ENCODE measurements around the gene RBMS3. TPM values are rescaled to one million over a fixed set of nuclear protein-coding genes. Genes with fewer than 3 reads are reported as not detected.

Gene RBMS3
- total RNA-seq, 1 experiment from 2014 or later: 0.42 TPM

- BruUV-seq (replicated peaks): no TSS peak
- no peak overlapping the region for H3K9ac ChIP-seq (ENCODE audit: low read length)
- no peak for TF ChIP-seq RAD21 (IDR thresholded peaks at IDR 0.05; ENCODE audit: low read depth)
- TF ChIP-seq EZH2phosphoT487 (IDR thresholded peaks at IDR 0.05; ENCODE audit: borderline replicate concordance): no peak
- no peak for TF ChIP-seq CBX3 (IDR thresholded peaks at IDR 0.05; ENCODE audit: low read depth)
- no peak for TF ChIP-seq SRF (IDR thresholded peaks at IDR 0.05; ENCODE audit: low read depth)
- TF ChIP-seq, protein P1, sequence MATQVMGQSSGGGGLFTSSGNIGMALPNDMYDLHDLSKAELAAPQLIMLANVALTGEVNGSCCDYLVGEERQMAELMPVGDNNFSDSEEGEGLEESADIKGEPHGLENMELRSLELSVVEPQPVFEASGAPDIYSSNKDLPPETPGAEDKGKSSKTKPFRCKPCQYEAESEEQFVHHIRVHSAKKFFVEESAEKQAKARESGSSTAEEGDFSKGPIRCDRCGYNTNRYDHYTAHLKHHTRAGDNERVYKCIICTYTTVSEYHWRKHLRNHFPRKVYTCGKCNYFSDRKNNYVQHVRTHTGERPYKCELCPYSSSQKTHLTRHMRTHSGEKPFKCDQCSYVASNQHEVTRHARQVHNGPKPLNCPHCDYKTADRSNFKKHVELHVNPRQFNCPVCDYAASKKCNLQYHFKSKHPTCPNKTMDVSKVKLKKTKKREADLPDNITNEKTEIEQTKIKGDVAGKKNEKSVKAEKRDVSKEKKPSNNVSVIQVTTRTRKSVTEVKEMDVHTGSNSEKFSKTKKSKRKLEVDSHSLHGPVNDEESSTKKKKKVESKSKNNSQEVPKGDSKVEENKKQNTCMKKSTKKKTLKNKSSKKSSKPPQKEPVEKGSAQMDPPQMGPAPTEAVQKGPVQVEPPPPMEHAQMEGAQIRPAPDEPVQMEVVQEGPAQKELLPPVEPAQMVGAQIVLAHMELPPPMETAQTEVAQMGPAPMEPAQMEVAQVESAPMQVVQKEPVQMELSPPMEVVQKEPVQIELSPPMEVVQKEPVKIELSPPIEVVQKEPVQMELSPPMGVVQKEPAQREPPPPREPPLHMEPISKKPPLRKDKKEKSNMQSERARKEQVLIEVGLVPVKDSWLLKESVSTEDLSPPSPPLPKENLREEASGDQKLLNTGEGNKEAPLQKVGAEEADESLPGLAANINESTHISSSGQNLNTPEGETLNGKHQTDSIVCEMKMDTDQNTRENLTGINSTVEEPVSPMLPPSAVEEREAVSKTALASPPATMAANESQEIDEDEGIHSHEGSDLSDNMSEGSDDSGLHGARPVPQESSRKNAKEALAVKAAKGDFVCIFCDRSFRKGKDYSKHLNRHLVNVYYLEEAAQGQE (IDR thresholded peaks at IDR 0.05; ENCODE audit: low read depth): no peak
- TF ChIP-seq FOSL1 (IDR thresholded peaks at IDR 0.05; ENCODE audit: low read depth): no peak
- TF ChIP-seq, protein P2, sequence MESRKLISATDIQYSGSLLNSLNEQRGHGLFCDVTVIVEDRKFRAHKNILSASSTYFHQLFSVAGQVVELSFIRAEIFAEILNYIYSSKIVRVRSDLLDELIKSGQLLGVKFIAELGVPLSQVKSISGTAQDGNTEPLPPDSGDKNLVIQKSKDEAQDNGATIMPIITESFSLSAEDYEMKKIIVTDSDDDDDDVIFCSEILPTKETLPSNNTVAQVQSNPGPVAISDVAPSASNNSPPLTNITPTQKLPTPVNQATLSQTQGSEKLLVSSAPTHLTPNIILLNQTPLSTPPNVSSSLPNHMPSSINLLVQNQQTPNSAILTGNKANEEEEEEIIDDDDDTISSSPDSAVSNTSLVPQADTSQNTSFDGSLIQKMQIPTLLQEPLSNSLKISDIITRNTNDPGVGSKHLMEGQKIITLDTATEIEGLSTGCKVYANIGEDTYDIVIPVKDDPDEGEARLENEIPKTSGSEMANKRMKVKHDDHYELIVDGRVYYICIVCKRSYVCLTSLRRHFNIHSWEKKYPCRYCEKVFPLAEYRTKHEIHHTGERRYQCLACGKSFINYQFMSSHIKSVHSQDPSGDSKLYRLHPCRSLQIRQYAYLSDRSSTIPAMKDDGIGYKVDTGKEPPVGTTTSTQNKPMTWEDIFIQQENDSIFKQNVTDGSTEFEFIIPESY (IDR thresholded peaks at IDR 0.05; ENCODE audit: extremely low read depth, insufficient replicate concordance, low read length): no peak
- no peak for TF ChIP-seq ZNF274 (IDR thresholded peaks at IDR 0.05; ENCODE audit: low read depth, low read length)
- TF ChIP-seq EZH2 (IDR thresholded peaks at IDR 0.05): no peak
- no peak for TF ChIP-seq SP1 (IDR thresholded peaks at IDR 0.05; ENCODE audit: low read depth)
- TF ChIP-seq, protein P3, sequence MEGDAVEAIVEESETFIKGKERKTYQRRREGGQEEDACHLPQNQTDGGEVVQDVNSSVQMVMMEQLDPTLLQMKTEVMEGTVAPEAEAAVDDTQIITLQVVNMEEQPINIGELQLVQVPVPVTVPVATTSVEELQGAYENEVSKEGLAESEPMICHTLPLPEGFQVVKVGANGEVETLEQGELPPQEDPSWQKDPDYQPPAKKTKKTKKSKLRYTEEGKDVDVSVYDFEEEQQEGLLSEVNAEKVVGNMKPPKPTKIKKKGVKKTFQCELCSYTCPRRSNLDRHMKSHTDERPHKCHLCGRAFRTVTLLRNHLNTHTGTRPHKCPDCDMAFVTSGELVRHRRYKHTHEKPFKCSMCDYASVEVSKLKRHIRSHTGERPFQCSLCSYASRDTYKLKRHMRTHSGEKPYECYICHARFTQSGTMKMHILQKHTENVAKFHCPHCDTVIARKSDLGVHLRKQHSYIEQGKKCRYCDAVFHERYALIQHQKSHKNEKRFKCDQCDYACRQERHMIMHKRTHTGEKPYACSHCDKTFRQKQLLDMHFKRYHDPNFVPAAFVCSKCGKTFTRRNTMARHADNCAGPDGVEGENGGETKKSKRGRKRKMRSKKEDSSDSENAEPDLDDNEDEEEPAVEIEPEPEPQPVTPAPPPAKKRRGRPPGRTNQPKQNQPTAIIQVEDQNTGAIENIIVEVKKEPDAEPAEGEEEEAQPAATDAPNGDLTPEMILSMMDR (IDR thresholded peaks at IDR 0.05 in 2 of 3, conservative IDR thresholded peaks at IDR 0.05 in 1 of 3; ENCODE audit: borderline replicate concordance in 1 of 3, insufficient read depth in 1 of 3, low read depth in 2 of 3, low read length in 2 of 3): no peak
- TF ChIP-seq ELF1 (IDR thresholded peaks at IDR 0.05; ENCODE audit: borderline replicate concordance, low read depth): no peak
- no peak for TF ChIP-seq TCF7L2 (IDR thresholded peaks at IDR 0.05; ENCODE audit: borderline replicate concordance, extremely low read depth, insufficient read depth, insufficient read length)
- no peak for TF ChIP-seq POLR2AphosphoS5 (IDR thresholded peaks at IDR 0.05; ENCODE audit: low read depth, low read length)
- no peak for TF ChIP-seq YY1 (IDR thresholded peaks at IDR 0.05; ENCODE audit: extremely low read depth, insufficient replicate concordance, low read depth, low read length)
- no peak for TF ChIP-seq MAX (IDR thresholded peaks at IDR 0.05)
- TF ChIP-seq JUND (IDR thresholded peaks at IDR 0.05): no peak
- H3K9me3 ChIP-seq (ENCODE audit: control insufficient read depth in 1 of 2, insufficient read depth in 1 of 2, low read depth in 1 of 2, low read length in 2 of 2): no peaks in the 10 kb centered on the region
- no peak overlapping the region for H3K4me3 ChIP-seq (replicated peaks in 1 of 2; ENCODE audit: low read depth in 1 of 2, low read length in 2 of 2)
- H3K27ac ChIP-seq (ENCODE audit: low read depth, low read length): no peak overlapping the region
- ChIA-PET CTCF (no interaction called here), RAD21 (ENCODE audit: low non-redundant PET in 1 of 2, low total read pairs in 2 of 2, uncharacterized antibody in 2 of 2, unreplicated experiment in 2 of 2) (no interaction called here), POLR2A (no interaction called here)
- no peaks in the 10 kb centered on the region for H3K36me3 ChIP-seq (ENCODE audit: control insufficient read depth in 1 of 2, insufficient read depth in 2 of 2, low read length in 2 of 2)
- ATAC-seq: no peak
- H3K4me2 ChIP-seq (ENCODE audit: low read length): no peak overlapping the region
- H2AFZ ChIP-seq (ENCODE audit: low read depth, low read length, poor library complexity, severe bottlenecking): no peak overlapping the region
- no peak for DNase-seq (ENCODE audit: low read depth, low spot score)
- no peaks in the 10 kb centered on the region for H4K20me1 ChIP-seq (ENCODE audit: insufficient read depth)
- H3K79me2 ChIP-seq (ENCODE audit: insufficient read depth, low read length): no peaks in the 10 kb centered on the region
- intact Hi-C loops (cut with micrococcal nuclease): no loop called here
- no peaks in the 10 kb centered on the region for H3K4me1 ChIP-seq (ENCODE audit: control insufficient read depth in 1 of 2, insufficient read depth in 2 of 2, low read length in 2 of 2)
- no peaks in the 10 kb centered on the region for H3K9me2 ChIP-seq (ENCODE audit: insufficient read depth)
- no peaks in the 10 kb centered on the region for H3K27me3 ChIP-seq (ENCODE audit: insufficient read depth, low read length)
Measured at GRCh38 chr3:29545615-29546014, 264.7 kb downstream of the RBMS3 start.

Data from HCT116 (cell line).